Large intestine (tissue), 3 donors: Measurements from ENCODE around the gene MRPL41. TPM values are rescaled to one million over a fixed set of nuclear protein-coding genes. Genes with fewer than 3 reads are reported as not detected.
"Not testable (repeated sequence)": the region's sequence is repeated elsewhere in the genome, so short reads cannot be mapped to it uniquely, and the experiment has no call there.

Source experiments
- DNase-seq, 2 donors: peaks; one replicate each; pipeline versions ENCODE4 v3.0.0 to v3.0.0-alpha.2; 2013
- H3K27ac ChIP-seq: one replicate; pipeline ENCODE4 v1.5.1; 2013; ENCODE audit warnings: low read length
- H3K27me3 ChIP-seq: 2 replicates; pipeline ENCODE4 v1.6.1; 2013; ENCODE audit warnings: low read length; ENCODE audit not compliant: control insufficient read depth, insufficient read depth
- H3K36me3 ChIP-seq: 2 replicates; pipeline ENCODE4 v1.6.1; 2013; ENCODE audit warnings: low read length; ENCODE audit not compliant: control insufficient read depth, insufficient read depth
- H3K4me1 ChIP-seq: one replicate; pipeline ENCODE4 v1.6.1; 2013; ENCODE audit warnings: low read length; ENCODE audit not compliant: control insufficient read depth, insufficient read depth
- H3K4me3 ChIP-seq: one replicate; pipeline ENCODE4 v1.5.1; 2013; ENCODE audit warnings: low read length
- H3K9me3 ChIP-seq: one replicate; pipeline ENCODE4 v1.6.1; 2013; ENCODE audit warnings: mild to moderate bottlenecking, low read depth, low read length, moderate library complexity; ENCODE audit not compliant: control insufficient read depth
- WGBS: methylation state at CpG from one replicate; pipeline ENCODE4 v1.1.5; 2013; ENCODE audit warnings: low lambda C conversion rate; ENCODE audit not compliant: insufficient coverage; 5-methylcytosine and 5-hydroxymethylcytosine counted together
- polyA plus RNA-seq: library from polyadenylated mRNA; unstranded; fragments of 120-200 nt; gene quantifications from one replicate; pipeline ENCODE4 v1.2.1, GENCODE V29; 2013

The MRPL41 gene
- polyA plus RNA-seq, 1 donor, result 30.5 TPM

DNA sequence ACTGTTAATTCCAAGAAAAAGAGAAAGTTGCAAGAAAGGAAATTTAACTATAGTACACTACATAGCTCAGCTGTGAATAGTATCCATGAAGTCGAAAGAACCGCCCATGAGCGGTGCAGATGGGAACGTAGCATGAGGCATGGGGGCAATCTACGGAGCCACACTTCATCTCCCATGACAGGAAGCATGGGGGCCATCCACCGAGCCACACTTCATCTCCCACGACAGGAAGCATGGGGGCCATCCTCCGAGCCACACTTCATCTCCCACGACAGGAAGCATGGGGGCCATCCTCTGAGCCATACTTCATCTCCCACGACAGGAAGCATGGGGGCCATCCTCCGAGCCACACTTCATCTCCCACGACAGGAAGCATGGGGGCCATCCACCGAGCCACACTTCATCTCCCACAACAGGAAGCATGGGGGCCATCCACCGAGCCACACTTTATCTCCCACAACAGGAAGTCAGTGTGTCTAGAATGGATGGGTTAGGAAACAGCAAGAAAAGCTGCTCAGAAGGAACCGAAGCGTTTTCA, 15.0 kb upstream of the MRPL41 start:
- not testable (repeated sequence) for H3K27me3 ChIP-seq, DNase-seq, H3K4me1 ChIP-seq, H3K4me3 ChIP-seq, H3K27ac ChIP-seq, H3K36me3 ChIP-seq, H3K9me3 ChIP-seq
- WGBS, result 83% methylated on average over 2 of the region's 16 CpGs

DNA sequence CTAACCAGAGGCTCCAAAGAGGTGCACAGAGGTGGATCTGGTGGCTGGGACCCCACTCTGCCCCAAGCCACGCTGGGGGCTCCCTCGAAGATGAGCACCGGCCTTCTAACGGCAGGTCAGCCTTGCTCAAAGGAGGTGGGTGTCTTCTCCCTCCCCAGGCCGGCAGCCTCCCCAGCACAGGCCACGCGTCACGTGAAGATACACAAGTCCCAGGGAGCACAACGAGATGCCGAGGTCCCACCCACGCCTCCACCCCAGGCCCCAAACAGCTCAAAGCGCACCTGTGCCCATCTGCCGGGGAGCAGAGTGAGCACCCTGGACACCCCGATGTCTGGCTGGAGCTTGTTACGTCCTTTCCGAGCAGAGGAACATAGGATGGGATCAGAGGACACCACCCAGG, 13.6 kb upstream of the MRPL41 start:
- Histone ChIP-seq H3K27me3 (no peaks in the 10 kb centered on the region), H3K4me3 (no peak overlapping the region), H3K27ac (no peak overlapping the region), H3K9me3 (no peaks in the 10 kb centered on the region), H3K36me3 (no peaks in the 10 kb centered on the region), H3K4me1 (peaks cover 5% of the 10 kb centered on the region)
- no peak for DNase-seq
- WGBS, result no CpG with 5 or more reads among the region's 16 CpGs

DNA sequence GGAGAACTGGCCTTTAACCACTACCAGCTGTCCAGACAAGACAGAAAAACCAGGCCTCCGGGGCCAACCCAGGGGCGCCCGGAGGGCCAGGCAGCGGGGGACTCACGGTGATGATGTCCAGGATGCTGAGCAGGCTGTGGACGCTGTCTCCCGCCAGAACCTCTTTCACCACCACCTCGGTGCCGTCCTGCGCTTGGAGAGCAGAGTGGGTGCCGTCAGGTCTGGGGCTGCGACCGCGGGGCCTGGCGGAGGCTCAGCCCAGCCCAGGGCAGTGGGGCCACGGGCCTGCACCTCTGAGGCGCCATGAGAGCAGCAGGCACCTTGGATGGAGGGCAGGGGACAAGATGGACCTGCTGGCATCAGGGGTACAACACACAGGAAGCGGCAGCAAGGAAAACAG, 11.1 kb upstream of the MRPL41 start:
- no peak overlapping the region for H3K4me3 ChIP-seq
- no peak for DNase-seq
- no peaks in the 10 kb centered on the region for H3K9me3 ChIP-seq
- no peaks in the 10 kb centered on the region for H3K4me1 ChIP-seq
- H3K36me3 ChIP-seq, result no peaks in the 10 kb centered on the region
- H3K27ac ChIP-seq, result no peak overlapping the region
- no CpG with 5 or more reads among the region's 18 CpGs for WGBS
- H3K27me3 ChIP-seq, result no peaks in the 10 kb centered on the region

DNA sequence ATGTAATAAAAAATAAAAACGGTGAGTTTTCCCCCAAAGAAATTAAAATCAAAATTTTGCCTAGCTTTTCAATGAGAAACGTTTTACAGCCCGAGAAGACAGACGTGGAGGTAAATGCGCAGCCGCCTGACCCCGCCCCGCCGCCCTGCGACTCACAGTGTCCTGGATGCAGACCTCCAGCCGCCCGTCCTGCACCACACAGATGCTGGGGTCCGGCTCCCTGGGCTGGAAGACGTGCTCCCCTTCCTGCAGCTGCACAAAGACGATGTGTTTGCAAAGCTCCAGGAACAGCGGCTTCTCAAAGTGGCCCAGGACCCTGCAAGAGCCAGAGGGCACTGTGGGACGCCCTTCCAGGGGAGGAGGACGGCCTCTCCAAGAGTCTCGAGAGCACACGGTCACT, 9.2 kb upstream of the MRPL41 start:
- H3K9me3 ChIP-seq, result peaks cover 9% of the 10 kb centered on the region

DNA sequence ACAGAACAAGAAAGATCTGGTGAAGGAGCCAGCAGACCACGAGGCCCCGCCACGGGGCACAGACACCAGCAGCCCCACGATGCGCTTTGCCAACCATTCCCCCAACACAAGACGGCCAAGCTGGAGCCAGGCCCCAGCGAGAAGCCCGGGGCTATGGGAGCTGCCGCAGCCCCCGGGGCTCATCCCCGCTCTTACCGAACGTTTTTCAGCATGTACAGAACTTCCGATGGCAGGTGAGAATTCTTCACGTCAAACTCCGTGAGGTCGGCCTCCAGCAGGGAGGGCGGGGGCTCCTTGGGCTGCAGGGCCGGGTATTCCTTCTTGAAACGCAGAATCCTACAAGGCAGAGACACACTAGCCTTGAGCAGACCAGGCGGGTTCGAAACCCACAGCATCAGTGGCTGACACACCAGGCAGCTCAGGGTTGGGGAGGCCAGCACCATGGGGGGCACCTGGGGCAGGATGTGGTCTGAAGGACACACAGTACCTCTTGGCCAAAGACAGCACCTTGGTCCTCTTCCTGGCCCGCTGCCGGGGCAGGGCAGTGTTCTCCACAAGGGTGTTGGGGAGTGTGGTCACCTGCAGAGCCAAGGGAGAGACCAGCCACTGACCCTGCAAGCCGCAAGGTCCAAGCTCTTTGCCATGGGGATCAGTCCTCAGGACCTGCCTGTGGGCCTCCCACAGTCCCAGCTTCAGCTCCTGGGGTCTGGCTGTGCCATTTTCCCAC, 8.3 kb upstream of the MRPL41 start:
- H3K27ac ChIP-seq, result no peak overlapping the region
- WGBS, result no CpG with 5 or more reads among the region's 25 CpGs
- H3K9me3 ChIP-seq, result peaks cover 9% of the 10 kb centered on the region
- no peak for DNase-seq
- H3K4me3 ChIP-seq, result no peak overlapping the region
- H3K4me1 ChIP-seq, result no peaks in the 10 kb centered on the region
- H3K36me3 ChIP-seq, result no peaks in the 10 kb centered on the region
- no peaks in the 10 kb centered on the region for H3K27me3 ChIP-seq

More for the DNA sequence above, 9.2 kb upstream of the MRPL41 start:
- Histone ChIP-seq H3K27me3 (no peaks in the 10 kb centered on the region), H3K36me3 (no peaks in the 10 kb centered on the region), H3K27ac (no peak overlapping the region), H3K4me3 (no peak overlapping the region), H3K4me1 (no peaks in the 10 kb centered on the region)
- 87% methylated on average over 3 of the region's 20 CpGs for WGBS
- DNase-seq, result no peak

DNA sequence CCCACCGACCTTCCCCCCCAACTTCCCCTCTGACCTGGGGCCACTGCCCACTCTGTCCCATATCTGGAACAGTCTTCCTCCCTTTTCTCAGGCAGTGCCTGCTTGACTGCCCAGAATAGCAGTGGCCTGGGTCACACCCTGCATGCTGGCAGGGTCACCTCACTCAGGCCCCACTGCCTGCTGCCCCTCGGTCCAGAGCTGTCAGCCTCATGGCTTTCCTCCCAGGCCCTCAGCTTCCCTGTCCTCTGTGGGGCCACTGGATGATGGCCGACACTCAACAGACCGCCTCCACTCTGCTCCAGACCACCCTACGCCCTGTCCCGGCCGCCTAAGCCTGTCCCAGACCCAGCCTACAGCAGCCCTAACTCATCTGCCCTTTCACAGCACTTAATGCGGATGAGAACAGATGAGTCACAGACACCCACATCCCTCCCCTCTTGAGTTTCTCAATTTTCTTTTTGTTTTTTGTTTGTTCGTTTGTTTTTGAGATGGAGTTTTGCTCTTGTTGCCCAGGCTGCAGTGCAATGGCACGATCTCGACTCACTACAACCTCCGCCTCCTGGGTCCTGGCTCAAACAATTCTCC, 7.4 kb upstream of the MRPL41 start:
- no peak overlapping the region for H3K27ac ChIP-seq
- DNase-seq, result no peak
- no peak overlapping the region for H3K4me3 ChIP-seq
- peaks cover 9% of the 10 kb centered on the region for H3K9me3 ChIP-seq
- no peaks in the 10 kb centered on the region for H3K36me3 ChIP-seq
- H3K27me3 ChIP-seq, result no peaks in the 10 kb centered on the region
- no peaks in the 10 kb centered on the region for H3K4me1 ChIP-seq
- 67% methylated on average over 1 of the region's 12 CpGs for WGBS

DNA sequence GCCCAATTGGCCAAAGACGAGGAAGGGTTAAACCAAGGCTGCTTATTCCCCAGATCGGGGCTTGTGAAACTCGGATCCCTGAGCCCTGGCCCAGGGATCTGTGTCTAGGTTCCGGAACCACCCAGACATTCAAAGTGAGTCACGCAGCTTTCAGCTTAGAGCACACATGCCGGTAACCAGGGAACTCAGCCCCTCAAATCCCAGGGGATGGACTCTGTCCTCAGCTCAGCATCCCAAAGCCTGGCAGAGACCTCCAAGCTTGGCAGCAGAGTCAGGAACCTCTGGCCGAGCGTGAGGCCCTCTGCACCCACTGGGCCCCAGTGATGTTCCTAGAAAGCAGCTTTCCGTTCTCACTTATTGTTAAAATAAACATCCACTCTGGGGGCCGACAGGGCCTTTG, 6.6 kb upstream of the MRPL41 start:
- WGBS, result no CpG with 5 or more reads among the region's 10 CpGs
- no peak overlapping the region for H3K27ac ChIP-seq
- peaks cover 9% of the 10 kb centered on the region for H3K9me3 ChIP-seq
- H3K4me1 ChIP-seq, result peaks cover 5% of the 10 kb centered on the region
- DNase-seq, result no peak
- H3K27me3 ChIP-seq, result no peaks in the 10 kb centered on the region
- H3K4me3 ChIP-seq, result no peak overlapping the region
- H3K36me3 ChIP-seq, result no peaks in the 10 kb centered on the region

DNA sequence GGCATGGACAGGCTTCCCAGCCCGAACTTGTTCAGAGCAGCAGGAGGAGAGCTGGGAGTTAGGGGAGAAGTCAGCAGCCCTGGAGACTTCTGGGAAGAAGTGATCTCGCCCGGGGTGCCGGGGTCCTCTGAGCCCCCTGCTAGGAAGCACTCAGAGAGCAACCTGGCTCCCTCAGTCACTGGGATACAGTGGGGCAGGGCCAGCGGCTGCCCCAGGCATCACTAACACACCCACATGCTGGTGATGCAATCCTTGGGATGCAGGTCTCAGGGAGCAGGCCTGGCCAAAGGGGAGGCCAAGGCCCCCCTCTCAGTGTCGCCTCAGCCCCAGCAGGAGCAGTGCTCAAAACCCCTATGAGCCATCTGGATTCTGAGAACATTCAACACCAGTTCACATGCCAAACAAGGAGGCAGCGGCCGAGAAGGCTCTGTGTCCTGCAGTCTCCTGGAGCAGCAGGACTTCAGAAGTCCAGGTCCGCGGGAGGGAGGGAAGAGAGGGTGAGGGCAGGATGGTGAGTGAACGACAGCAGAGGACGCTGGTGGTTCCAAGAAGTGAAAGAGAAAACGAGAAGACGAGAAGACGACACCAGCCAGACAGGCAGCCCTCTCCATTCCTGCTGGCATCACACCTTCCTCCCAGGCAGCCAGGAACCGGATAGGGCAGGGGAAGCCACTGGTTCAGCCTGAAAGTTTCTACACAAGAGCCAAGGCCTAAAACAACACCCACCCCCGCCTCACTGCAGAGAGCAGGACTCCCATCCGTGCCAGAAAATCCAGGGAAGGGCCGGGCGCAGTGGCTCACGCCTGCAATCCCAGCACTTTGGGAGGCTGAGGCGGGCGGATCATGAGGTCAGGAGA, 3.8 kb upstream of the MRPL41 start:
- Histone ChIP-seq H3K36me3 (no peaks in the 10 kb centered on the region), H3K4me1 (peaks cover 14% of the 10 kb centered on the region), H3K27me3 (no peaks in the 10 kb centered on the region), H3K27ac (no peak overlapping the region), H3K4me3 (no peak overlapping the region), H3K9me3 (peaks cover 9% of the 10 kb centered on the region)
- no peak for DNase-seq
- 75% methylated on average over 2 of the region's 23 CpGs for WGBS

DNA sequence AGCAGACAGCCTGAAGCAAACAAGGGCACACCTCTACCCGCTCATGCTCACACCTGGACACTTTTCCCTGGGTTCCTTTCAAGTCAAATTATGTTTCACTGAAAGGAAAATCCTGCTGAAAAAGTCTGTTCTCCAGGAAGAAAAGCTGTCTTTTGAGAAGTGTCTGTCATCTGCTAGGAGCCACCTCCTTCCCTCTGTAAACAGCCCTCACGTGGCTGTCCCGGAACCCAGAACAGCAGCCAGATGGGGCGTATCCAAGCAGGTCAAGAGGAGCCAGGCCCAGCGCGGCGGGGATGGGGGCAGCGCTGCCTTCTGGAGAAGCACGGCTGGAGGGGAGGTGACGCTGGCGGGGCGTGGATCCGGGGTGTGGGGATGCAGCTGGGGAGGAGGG, 1.5 kb upstream of the MRPL41 start, which contains the start of gene PNPLA7:
TSS of gene PNPLA7 (minus strand) at position 172 of the 391 bp plus-strand sequence. CDS start 205 bp downstream, outside the sequence.
- Histone ChIP-seq H3K36me3 (peaks cover 5% of the 10 kb centered on the region), H3K4me1 (peaks cover 14% of the 10 kb centered on the region), H3K27me3 (no peaks in the 10 kb centered on the region), H3K27ac (peak within 1 kb of the TSS; percentile 71), H3K9me3 (peaks cover 9% of the 10 kb centered on the region), H3K4me3 (peak within 1 kb of the TSS; percentile 49)
- no CpG with 5 or more reads among the region's 13 CpGs for whole genome bisulfite sequencing
- DNase-seq, result peak; percentile 88

DNA sequence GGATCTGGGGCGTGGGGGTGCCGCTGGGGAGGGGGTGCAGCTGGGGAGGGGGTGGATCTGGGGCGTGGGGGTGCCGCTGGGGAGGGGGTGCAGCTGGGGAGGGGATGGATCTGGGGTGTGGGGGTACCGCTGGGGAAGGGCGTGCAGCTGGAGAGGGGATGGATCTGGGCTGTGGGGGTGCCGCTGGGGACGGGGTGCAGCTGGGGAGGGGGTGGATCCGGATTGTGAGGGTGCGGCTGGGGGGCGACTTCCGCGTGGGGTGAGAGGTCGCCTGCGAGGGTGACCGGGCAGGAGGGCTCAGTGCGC, 768 bp upstream of the MRPL41 start:
- not testable (repeated sequence) for H3K9me3 ChIP-seq, DNase-seq, H3K27me3 ChIP-seq
- no CpG with 5 or more reads among the region's 17 CpGs for WGBS
- Histone ChIP-seq H3K4me1 (peaks cover 15% of the 10 kb centered on the region), H3K4me3 (peak overlapping the region; percentile 49), H3K27ac (peak overlapping the region; percentile 53), H3K36me3 (peaks cover 12% of the 10 kb centered on the region)
